Measurements from ENCODE around the gene LSM11. TPM values are rescaled to one million over a fixed set of nuclear protein-coding genes. Genes with fewer than 3 reads are reported as not detected.
A peak's percentile ranks its signal among the peaks of the same experiment; 100 is the strongest.
"Not testable (repeated sequence)": the region's sequence is repeated elsewhere in the genome, so short reads cannot be mapped to it uniquely, and the experiment has no call there.

Gene LSM11
- total RNA-seq, 4 donors from 2014 or later: 3.3 to 3.8 (median 3.6) TPM

GRCh38 chr5:157721159-157721558 is 22.4 kb upstream of the LSM11 start:
- Histone ChIP-seq H3K36me3 (no peaks in the 10 kb centered on the region), H3K27ac (no peak overlapping the region), H3K4me3 (no peak overlapping the region), H3K4me1 (no peaks in the 10 kb centered on the region), H3K9me3 (no peaks in the 10 kb centered on the region), H3K27me3 (no peaks in the 10 kb centered on the region)
- no peak for TF ChIP-seq CTCF (IDR thresholded peaks at IDR 0.05)
- TF ChIP-seq POLR2A (IDR thresholded peaks at IDR 0.05): no peak
- DNase-seq: no peak

- H3K36me3 ChIP-seq, H3K27ac ChIP-seq, H3K4me3 ChIP-seq, DNase-seq, H3K4me1 ChIP-seq, H3K9me3 ChIP-seq, H3K27me3 ChIP-seq: not testable (repeated sequence)
Measured at GRCh38 chr5:157722895-157723294, 20.6 kb upstream of the LSM11 start.

- not testable (repeated sequence) for H3K27me3 ChIP-seq, H3K27ac ChIP-seq, H3K36me3 ChIP-seq, H3K4me3 ChIP-seq, DNase-seq, H3K4me1 ChIP-seq, H3K9me3 ChIP-seq
Measured at GRCh38 chr5:157726607-157727006, 16.9 kb upstream of the LSM11 start.

GRCh38 chr5:157727858-157728257 is 15.7 kb upstream of the LSM11 start:
- DNase-seq, H3K4me3 ChIP-seq, H3K27ac ChIP-seq, H3K27me3 ChIP-seq, H3K36me3 ChIP-seq, H3K4me1 ChIP-seq, H3K9me3 ChIP-seq: not testable (repeated sequence)

GRCh38 chr5:157729858-157730257 is 13.7 kb upstream of the LSM11 start:
- Histone ChIP-seq H3K4me1 (peaks cover 0 to 7% (median 2%) of the 10 kb centered on the region in 4 donors), H3K27me3 (no peaks in the 10 kb centered on the region), H3K36me3 (peaks cover 0 to 17% (median 0%) of the 10 kb centered on the region in 3 donors), H3K9me3 (no peaks in the 10 kb centered on the region), H3K4me3 (no peak overlapping the region), H3K27ac (peak overlapping the region in 1 of 4 donors; percentile 55)
- TF ChIP-seq CTCF (IDR thresholded peaks at IDR 0.05): no peak
- DNase-seq: no peak

GRCh38 chr5:157730900-157731271 is 12.6 kb upstream of the LSM11 start:
- TF ChIP-seq POLR2A (IDR thresholded peaks at IDR 0.05) (no peak), CTCF (IDR thresholded peaks at IDR 0.05) (peak in 1 of 6 experiments; percentile 1)
- Histone ChIP-seq H3K4me1 (peaks cover 0 to 7% (median 2%) of the 10 kb centered on the region in 4 donors), H3K36me3 (peaks cover 0 to 27% (median 0%) of the 10 kb centered on the region in 3 donors), H3K27ac (peak overlapping the region; percentile 86 to 96 (median 90)), H3K9me3 (no peaks in the 10 kb centered on the region), H3K27me3 (no peaks in the 10 kb centered on the region), H3K4me3 (peak overlapping the region; percentile 66 to 88 (median 76))
- DNase-seq: no peak

GRCh38 chr5:157731272-157732129 is 12.0 kb upstream of the LSM11 start, which contains the start of gene THG1L:
Gene THG1L (plus strand): TSS chr5:157731420. CDS start chr5:157731441, 21 bp downstream.
- Histone ChIP-seq H3K4me1 (peaks cover 0 to 7% (median 2%) of the 10 kb centered on the region in 4 donors), H3K9me3 (no peaks in the 10 kb centered on the region), H3K27ac (peak within 1 kb of the TSS; percentile 86 to 96 (median 90)), H3K4me3 (peak within 1 kb of the TSS; percentile 66 to 88 (median 76)), H3K36me3 (peaks cover 0 to 32% (median 0%) of the 10 kb centered on the region in 3 donors), H3K27me3 (no peaks in the 10 kb centered on the region)
- peak; percentile 99 for DNase-seq
- peak; percentile 60 to 62 for TF ChIP-seq POLR2A (IDR thresholded peaks at IDR 0.05)
- no peak for TF ChIP-seq CTCF (IDR thresholded peaks at IDR 0.05)
